GM23338 (cell line): ENCODE measurements around the gene ADTRP. TPM values are rescaled to one million over a fixed set of nuclear protein-coding genes. Genes with fewer than 3 reads are reported as not detected.

ENCODE experiments used
- ATAC-seq: fragments of 200-7000 bp; cut with Tn5 transposase; 3 replicates; pipeline ENCODE4 v1.9.1; 2020
- DNase-seq: peaks from one replicate; pipeline ENCODE4 v3.0.0-alpha.2; 2015; ENCODE audit warnings: low spot score
- H2AFZ ChIP-seq: fragments of 200-600 bp; sonication (generic); 2 replicates; pipeline ENCODE4 v1.8.0; 2016; ENCODE audit warnings: antibody characterized with exemption, mild to moderate bottlenecking, moderate library complexity
- H3F3A ChIP-seq: fragments of 200-600 bp; sonication (generic); replicated peaks from 2 replicates; pipeline ENCODE4 v1.8.0; 2017; ENCODE audit warnings: antibody characterized with exemption, mixed run types, low read depth
- H3K27ac ChIP-seq: fragments of 200-600 bp; sonication (generic); 2 replicates; pipeline ENCODE4 v1.6.1; 2016; ENCODE audit warnings: low read depth
- H3K27me3 ChIP-seq: fragments of 200-600 bp; sonication (generic); 2 replicates; pipeline ENCODE4 v1.8.0; 2016; ENCODE audit warnings: mild to moderate bottlenecking, mixed run types, moderate library complexity; ENCODE audit not compliant: insufficient read depth
- H3K36me3 ChIP-seq: fragments of 200-600 bp; sonication (generic); 2 replicates; pipeline ENCODE4 v1.8.0; 2016; ENCODE audit warnings: mild to moderate bottlenecking; ENCODE audit not compliant: insufficient read depth
- H3K4me1 ChIP-seq: fragments of 200-600 bp; sonication (generic); 2 replicates; pipeline ENCODE4 v1.8.0; 2016; ENCODE audit warnings: mild to moderate bottlenecking, moderate library complexity; ENCODE audit not compliant: insufficient read depth
- H3K4me2 ChIP-seq: fragments of 200-600 bp; sonication (generic); 2 replicates; pipeline ENCODE4 v1.7.1; 2017; ENCODE audit warnings: mixed run types
- H3K4me3 ChIP-seq: fragments of 200-600 bp; sonication (generic); 2 replicates; pipeline ENCODE4 v1.6.1; 2016; ENCODE audit warnings: mixed run types
- H3K79me2 ChIP-seq: fragments of 200-600 bp; sonication (generic); replicated peaks from 2 replicates; pipeline ENCODE4 v1.8.0; 2017; ENCODE audit warnings: mild to moderate bottlenecking; ENCODE audit not compliant: insufficient read depth
- H3K9me2 ChIP-seq: fragments of 200-600 bp; sonication (generic); 2 replicates; pipeline ENCODE4 v1.8.0; 2017; ENCODE audit not compliant: insufficient read depth
- H4K20me1 ChIP-seq: fragments of 200-600 bp; sonication (generic); replicated peaks from 2 replicates; pipeline ENCODE4 v1.8.0; 2017; ENCODE audit warnings: mild to moderate bottlenecking; ENCODE audit not compliant: insufficient read depth
- H3K27ac Mint-ChIP-seq: 2 replicates; pipeline ENCODE4 v1.8.0; 2020; ENCODE audit warnings: inconsistent platforms, mild to moderate bottlenecking, moderate library complexity, mixed read lengths
- H3K27me3 Mint-ChIP-seq: 3 replicates; pipeline ENCODE4 v1.8.0; 2022; ENCODE audit warnings: low read depth, mild to moderate bottlenecking, moderate library complexity, mixed read lengths, inconsistent platforms; ENCODE audit not compliant: insufficient read depth, poor library complexity
- H3K36me3 Mint-ChIP-seq: 3 replicates; pipeline ENCODE4 v1.8.0; 2021; ENCODE audit warnings: low read depth, mild to moderate bottlenecking, inconsistent platforms, moderate library complexity, mixed read lengths
- H3K4me1 Mint-ChIP-seq: 3 replicates; pipeline ENCODE4 v1.8.0; 2020; ENCODE audit warnings: mild to moderate bottlenecking, inconsistent platforms, mixed read lengths
- H3K4me3 Mint-ChIP-seq: 3 replicates; pipeline ENCODE4 v1.8.0; 2021; ENCODE audit warnings: moderate library complexity, mild to moderate bottlenecking, inconsistent platforms, mixed read lengths
- H3K9me3 Mint-ChIP-seq: 3 replicates; pipeline ENCODE4 v1.8.0; 2020; ENCODE audit warnings: moderate library complexity, mild to moderate bottlenecking, inconsistent platforms, mixed read lengths
- CREB1 ChIP-seq: fragments of 250-450 bp; sonication (Bioruptor Pico); IDR thresholded peaks from 2 replicates; pipeline ENCODE4 v1.5.0; 2020; ENCODE audit warnings: low read depth, mild to moderate bottlenecking, moderate library complexity
- EZH2 ChIP-seq: fragments of 200-600 bp; sonication (generic); IDR thresholded peaks from one replicate; pipeline ENCODE4 v1.8.0; 2017; ENCODE audit warnings: antibody characterized with exemption, mild to moderate bottlenecking, low read depth; ENCODE audit not compliant: unreplicated experiment
- EZH2phosphoT487 ChIP-seq: fragments of 200-600 bp; sonication (generic); IDR thresholded peaks from one replicate; pipeline ENCODE4 v1.8.1; 2018; ENCODE audit warnings: antibody characterized with exemption; ENCODE audit not compliant: unreplicated experiment
- JUNB ChIP-seq: IDR thresholded peaks from one replicate; pipeline ENCODE4 v1.6.1; 2016; ENCODE audit warnings: antibody characterized with exemption; ENCODE audit not compliant: unreplicated experiment
- NANOG ChIP-seq: IDR thresholded peaks from 2 replicates; pipeline ENCODE4 v1.6.1; 2016; ENCODE audit warnings: antibody characterized with exemption, borderline replicate concordance
- POLR2AphosphoS5 ChIP-seq: IDR thresholded peaks from 2 replicates; pipeline ENCODE4 v1.6.1; 2016; ENCODE audit warnings: antibody characterized with exemption, low read depth
- STAT1 ChIP-seq: IDR thresholded peaks from one replicate; pipeline ENCODE4 v1.6.1; 2016; ENCODE audit warnings: antibody characterized with exemption; ENCODE audit not compliant: unreplicated experiment
- ZNF114 ChIP-seq: fragments of 250-450 bp; sonication (Bioruptor Pico); IDR thresholded peaks from 2 replicates; pipeline ENCODE4 v1.5.0; 2020; ENCODE audit warnings: mild to moderate bottlenecking, moderate library complexity
- ZNF331 ChIP-seq: fragments of 250-450 bp; sonication (Bioruptor Pico); IDR thresholded peaks from 2 replicates; pipeline ENCODE4 v1.5.0; 2020; ENCODE audit warnings: low read depth, mild to moderate bottlenecking, moderate library complexity
- polyA plus RNA-seq: library from polyadenylated mRNA; unstranded; fragments of >200 nt; fragmentation: Nextera tagmentation; extraction: Ambion mirVana; gene quantifications from 2 replicates; pipeline ENCODE4 v1.2.1, GENCODE V29; 2016
- total RNA-seq: library from RNA; depleted of rRNA; stranded (reverse); fragments of >200 nt; shearing (Covaris generic); gene quantifications from 2 replicates; pipeline ENCODE4 v1.2.3, GENCODE V29; 2014
- TF ChIP-seq, protein P1 (sequence below), 2 experiments: fragments of 200-600 bp in 1 of 2; sonication (generic) in 1 of 2; conservative IDR thresholded peaks; 2 replicates each; pipeline versions ENCODE4 v1.5.1 to v1.6.1; 2016 to 2017; ENCODE audit warnings: antibody characterized with exemption in 2 of 2, low read depth in 2 of 2, mild to moderate bottlenecking in 2 of 2, moderate library complexity in 1 of 2
- TF ChIP-seq, protein P2 (sequence below): fragments of 250-450 bp; sonication (Bioruptor Pico); IDR thresholded peaks from 2 replicates; pipeline ENCODE4 v1.5.0; 2020; ENCODE audit warnings: mild to moderate bottlenecking, moderate library complexity
- TF ChIP-seq, protein P3 (sequence below): IDR thresholded peaks from one replicate; pipeline ENCODE4 v1.6.1; 2018; ENCODE audit warnings: antibody characterized with exemption; ENCODE audit not compliant: unreplicated experiment
- TF ChIP-seq, protein P4 (sequence below): IDR thresholded peaks from 2 replicates; pipeline ENCODE4 v1.6.1; 2016; ENCODE audit warnings: antibody characterized with exemption

The ADTRP gene
- total and polyA plus RNA-seq, 2 experiments from 2014 or later: not detected

DNA sequence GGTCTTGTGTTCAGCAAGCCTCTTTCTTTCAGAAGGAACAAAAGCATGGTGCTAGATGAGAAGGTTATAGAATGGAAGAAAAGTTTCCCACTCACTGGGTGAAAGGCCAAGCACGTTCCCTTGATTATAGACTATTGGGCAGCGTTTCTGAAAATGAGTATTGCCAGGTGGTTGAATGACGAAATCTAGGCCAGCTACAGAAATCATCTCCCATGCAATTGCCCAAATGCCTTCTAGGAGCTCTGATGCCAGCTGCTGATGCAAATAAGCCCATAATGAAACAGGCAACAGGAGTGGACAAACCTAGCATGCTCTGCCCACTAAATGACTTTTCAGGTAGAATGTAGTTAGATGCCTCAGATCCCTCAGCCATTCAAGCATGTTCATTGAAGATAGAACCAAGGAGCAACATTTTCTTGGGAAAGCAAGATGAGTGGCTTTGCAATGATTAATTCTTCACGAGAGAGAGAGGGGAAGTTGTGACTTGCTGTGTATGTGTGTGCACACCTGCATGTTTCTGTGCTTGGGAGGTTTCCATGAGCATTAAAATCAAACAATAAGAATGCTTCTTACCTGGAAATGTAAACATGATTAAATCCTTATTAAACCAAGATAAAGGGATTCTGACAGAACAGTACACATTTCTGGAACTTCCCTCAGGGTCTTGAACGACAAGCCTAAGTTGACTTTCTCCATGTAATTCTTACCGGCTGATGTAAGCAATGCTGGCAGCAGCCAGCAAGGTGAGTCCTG is 43.6 kb downstream of the ADTRP start:
- H3K4me2 ChIP-seq: no peak overlapping the region
- 0 out of 2 replicates have a peak overlapping the region, but pooled peaks have one; percentile 23 for H2AFZ ChIP-seq
- ATAC-seq (no peak), DNase-seq (no peak)
- TF ChIP-seq ZNF331 (CRISPR knock-in tag) (no peak), JUNB (no peak), EZH2 (no peak), POLR2AphosphoS5 (no peak), ZNF114 (CRISPR knock-in tag) (no peak), EZH2phosphoT487 (no peak), STAT1 (no peak), NANOG (no peak), CREB1 (CRISPR knock-in tag) (no peak)
- TF ChIP-seq, protein P1, sequence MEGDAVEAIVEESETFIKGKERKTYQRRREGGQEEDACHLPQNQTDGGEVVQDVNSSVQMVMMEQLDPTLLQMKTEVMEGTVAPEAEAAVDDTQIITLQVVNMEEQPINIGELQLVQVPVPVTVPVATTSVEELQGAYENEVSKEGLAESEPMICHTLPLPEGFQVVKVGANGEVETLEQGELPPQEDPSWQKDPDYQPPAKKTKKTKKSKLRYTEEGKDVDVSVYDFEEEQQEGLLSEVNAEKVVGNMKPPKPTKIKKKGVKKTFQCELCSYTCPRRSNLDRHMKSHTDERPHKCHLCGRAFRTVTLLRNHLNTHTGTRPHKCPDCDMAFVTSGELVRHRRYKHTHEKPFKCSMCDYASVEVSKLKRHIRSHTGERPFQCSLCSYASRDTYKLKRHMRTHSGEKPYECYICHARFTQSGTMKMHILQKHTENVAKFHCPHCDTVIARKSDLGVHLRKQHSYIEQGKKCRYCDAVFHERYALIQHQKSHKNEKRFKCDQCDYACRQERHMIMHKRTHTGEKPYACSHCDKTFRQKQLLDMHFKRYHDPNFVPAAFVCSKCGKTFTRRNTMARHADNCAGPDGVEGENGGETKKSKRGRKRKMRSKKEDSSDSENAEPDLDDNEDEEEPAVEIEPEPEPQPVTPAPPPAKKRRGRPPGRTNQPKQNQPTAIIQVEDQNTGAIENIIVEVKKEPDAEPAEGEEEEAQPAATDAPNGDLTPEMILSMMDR (conservative IDR thresholded peaks at IDR 0.05; ENCODE audit: low read depth in 2 of 2): no peak
- TF ChIP-seq, protein P2, sequence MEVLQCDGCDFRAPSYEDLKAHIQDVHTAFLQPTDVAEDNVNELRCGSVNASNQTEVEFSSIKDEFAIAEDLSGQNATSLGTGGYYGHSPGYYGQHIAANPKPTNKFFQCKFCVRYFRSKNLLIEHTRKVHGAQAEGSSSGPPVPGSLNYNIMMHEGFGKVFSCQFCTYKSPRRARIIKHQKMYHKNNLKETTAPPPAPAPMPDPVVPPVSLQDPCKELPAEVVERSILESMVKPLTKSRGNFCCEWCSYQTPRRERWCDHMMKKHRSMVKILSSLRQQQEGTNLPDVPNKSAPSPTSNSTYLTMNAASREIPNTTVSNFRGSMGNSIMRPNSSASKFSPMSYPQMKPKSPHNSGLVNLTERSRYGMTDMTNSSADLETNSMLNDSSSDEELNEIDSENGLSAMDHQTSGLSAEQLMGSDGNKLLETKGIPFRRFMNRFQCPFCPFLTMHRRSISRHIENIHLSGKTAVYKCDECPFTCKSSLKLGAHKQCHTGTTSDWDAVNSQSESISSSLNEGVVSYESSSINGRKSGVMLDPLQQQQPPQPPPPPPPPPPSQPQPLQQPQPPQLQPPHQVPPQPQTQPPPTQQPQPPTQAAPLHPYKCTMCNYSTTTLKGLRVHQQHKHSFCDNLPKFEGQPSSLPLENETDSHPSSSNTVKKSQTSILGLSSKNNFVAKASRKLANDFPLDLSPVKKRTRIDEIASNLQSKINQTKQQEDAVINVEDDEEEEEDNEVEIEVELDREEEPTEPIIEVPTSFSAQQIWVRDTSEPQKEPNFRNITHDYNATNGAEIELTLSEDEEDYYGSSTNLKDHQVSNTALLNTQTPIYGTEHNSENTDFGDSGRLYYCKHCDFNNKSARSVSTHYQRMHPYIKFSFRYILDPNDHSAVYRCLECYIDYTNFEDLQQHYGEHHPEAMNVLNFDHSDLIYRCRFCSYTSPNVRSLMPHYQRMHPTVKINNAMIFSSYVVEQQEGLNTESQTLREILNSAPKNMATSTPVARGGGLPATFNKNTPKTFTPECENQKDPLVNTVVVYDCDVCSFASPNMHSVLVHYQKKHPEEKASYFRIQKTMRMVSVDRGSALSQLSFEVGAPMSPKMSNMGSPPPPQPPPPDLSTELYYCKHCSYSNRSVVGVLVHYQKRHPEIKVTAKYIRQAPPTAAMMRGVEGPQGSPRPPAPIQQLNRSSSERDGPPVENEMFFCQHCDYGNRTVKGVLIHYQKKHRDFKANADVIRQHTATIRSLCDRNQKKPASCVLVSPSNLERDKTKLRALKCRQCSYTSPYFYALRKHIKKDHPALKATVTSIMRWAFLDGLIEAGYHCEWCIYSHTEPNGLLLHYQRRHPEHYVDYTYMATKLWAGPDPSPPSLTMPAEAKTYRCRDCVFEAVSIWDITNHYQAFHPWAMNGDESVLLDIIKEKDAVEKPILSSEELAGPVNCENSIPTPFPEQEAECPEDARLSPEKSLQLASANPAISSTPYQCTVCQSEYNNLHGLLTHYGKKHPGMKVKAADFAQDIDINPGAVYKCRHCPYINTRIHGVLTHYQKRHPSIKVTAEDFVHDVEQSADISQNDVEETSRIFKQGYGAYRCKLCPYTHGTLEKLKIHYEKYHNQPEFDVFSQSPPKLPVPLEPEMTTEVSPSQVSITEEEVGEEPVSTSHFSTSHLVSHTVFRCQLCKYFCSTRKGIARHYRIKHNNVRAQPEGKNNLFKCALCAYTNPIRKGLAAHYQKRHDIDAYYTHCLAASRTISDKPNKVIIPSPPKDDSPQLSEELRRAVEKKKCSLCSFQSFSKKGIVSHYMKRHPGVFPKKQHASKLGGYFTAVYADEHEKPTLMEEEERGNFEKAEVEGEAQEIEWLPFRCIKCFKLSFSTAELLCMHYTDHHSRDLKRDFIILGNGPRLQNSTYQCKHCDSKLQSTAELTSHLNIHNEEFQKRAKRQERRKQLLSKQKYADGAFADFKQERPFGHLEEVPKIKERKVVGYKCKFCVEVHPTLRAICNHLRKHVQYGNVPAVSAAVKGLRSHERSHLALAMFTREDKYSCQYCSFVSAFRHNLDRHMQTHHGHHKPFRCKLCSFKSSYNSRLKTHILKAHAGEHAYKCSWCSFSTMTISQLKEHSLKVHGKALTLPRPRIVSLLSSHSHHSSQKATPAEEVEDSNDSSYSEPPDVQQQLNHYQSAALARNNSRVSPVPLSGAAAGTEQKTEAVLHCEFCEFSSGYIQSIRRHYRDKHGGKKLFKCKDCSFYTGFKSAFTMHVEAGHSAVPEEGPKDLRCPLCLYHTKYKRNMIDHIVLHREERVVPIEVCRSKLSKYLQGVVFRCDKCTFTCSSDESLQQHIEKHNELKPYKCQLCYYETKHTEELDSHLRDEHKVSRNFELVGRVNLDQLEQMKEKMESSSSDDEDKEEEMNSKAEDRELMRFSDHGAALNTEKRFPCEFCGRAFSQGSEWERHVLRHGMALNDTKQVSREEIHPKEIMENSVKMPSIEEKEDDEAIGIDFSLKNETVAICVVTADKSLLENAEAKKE (CRISPR knock-in tag): no peak
- TF ChIP-seq, protein P3, sequence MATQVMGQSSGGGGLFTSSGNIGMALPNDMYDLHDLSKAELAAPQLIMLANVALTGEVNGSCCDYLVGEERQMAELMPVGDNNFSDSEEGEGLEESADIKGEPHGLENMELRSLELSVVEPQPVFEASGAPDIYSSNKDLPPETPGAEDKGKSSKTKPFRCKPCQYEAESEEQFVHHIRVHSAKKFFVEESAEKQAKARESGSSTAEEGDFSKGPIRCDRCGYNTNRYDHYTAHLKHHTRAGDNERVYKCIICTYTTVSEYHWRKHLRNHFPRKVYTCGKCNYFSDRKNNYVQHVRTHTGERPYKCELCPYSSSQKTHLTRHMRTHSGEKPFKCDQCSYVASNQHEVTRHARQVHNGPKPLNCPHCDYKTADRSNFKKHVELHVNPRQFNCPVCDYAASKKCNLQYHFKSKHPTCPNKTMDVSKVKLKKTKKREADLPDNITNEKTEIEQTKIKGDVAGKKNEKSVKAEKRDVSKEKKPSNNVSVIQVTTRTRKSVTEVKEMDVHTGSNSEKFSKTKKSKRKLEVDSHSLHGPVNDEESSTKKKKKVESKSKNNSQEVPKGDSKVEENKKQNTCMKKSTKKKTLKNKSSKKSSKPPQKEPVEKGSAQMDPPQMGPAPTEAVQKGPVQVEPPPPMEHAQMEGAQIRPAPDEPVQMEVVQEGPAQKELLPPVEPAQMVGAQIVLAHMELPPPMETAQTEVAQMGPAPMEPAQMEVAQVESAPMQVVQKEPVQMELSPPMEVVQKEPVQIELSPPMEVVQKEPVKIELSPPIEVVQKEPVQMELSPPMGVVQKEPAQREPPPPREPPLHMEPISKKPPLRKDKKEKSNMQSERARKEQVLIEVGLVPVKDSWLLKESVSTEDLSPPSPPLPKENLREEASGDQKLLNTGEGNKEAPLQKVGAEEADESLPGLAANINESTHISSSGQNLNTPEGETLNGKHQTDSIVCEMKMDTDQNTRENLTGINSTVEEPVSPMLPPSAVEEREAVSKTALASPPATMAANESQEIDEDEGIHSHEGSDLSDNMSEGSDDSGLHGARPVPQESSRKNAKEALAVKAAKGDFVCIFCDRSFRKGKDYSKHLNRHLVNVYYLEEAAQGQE: no peak
- TF ChIP-seq, protein P4, sequence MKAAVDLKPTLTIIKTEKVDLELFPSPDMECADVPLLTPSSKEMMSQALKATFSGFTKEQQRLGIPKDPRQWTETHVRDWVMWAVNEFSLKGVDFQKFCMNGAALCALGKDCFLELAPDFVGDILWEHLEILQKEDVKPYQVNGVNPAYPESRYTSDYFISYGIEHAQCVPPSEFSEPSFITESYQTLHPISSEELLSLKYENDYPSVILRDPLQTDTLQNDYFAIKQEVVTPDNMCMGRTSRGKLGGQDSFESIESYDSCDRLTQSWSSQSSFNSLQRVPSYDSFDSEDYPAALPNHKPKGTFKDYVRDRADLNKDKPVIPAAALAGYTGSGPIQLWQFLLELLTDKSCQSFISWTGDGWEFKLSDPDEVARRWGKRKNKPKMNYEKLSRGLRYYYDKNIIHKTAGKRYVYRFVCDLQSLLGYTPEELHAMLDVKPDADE: no peak
- no peaks in the 10 kb centered on the region for H3K79me2 ChIP-seq
- 0 out of 2 replicates have a peak, but pooled peaks cover 7% of the 10 kb centered on the region for H3K9me2 ChIP-seq
- H3K27me3 ChIP-seq: no peaks in the 10 kb centered on the region
- H3F3A ChIP-seq: no peaks in the 10 kb centered on the region
- Mint-ChIP-seq H3K36me3 (no peaks in the 10 kb centered on the region), H3K9me3 (no peaks in the 10 kb centered on the region; the same call in 2 of the 3 replicates), H3K27me3 (peaks cover 3% of the 10 kb centered on the region), H3K27ac (no peak overlapping the region), H3K4me1 (peaks cover 10% of the 10 kb centered on the region; the same call in 2 of the 3 replicates), H3K4me3 (no peak overlapping the region)
- no peak overlapping the region for H3K4me3 ChIP-seq
- H4K20me1 ChIP-seq: no peaks in the 10 kb centered on the region
- H3K27ac ChIP-seq: no peak overlapping the region
- H3K4me1 ChIP-seq: no peaks in the 10 kb centered on the region
- H3K36me3 ChIP-seq: no peaks in the 10 kb centered on the region; the same call in 1 of the 2 replicates
